Loucy (cell line): ENCODE results near the gene POC1A.

Experiments used
- H2AFZ ChIP-seq: fragments of 200-600 bp; sonication (generic); 2 replicates; pipeline ENCODE4 v1.6.0; 2016; ENCODE audit warnings: antibody characterized with exemption, mild to moderate bottlenecking, low read length, moderate library complexity
- H3F3A ChIP-seq: fragments of 200-600 bp; 2 replicates; pipeline ENCODE4 v1.6.0; 2016; ENCODE audit warnings: antibody characterized with exemption, low read depth, mild to moderate bottlenecking
- H3K27me3 ChIP-seq: fragments of 200-600 bp; sonication (generic); 2 replicates; pipeline ENCODE4 v1.6.1; 2014; ENCODE audit warnings: low read length, mild to moderate bottlenecking; ENCODE audit not compliant: insufficient read depth, poor library complexity, severe bottlenecking
- H3K36me3 ChIP-seq: fragments of 200-600 bp; sonication (generic); 2 replicates; pipeline ENCODE4 v1.6.1; 2016; ENCODE audit warnings: low read length; ENCODE audit not compliant: insufficient read depth
- H3K4me1 ChIP-seq: fragments of 200-600 bp; sonication (generic); 2 replicates; pipeline ENCODE4 v1.5.1; 2014; ENCODE audit warnings: low read length, mild to moderate bottlenecking; ENCODE audit not compliant: insufficient read depth, poor library complexity, severe bottlenecking
- H3K4me2 ChIP-seq: fragments of 200-600 bp; sonication (generic); 2 replicates; pipeline ENCODE4 v1.6.0; 2014; ENCODE audit warnings: antibody characterized with exemption, low read length, low read depth, mild to moderate bottlenecking; ENCODE audit not compliant: poor library complexity, severe bottlenecking
- H3K4me3 ChIP-seq: fragments of 200-600 bp; sonication (generic); 2 replicates; pipeline ENCODE4 v1.5.1; 2014; ENCODE audit warnings: low read length, mild to moderate bottlenecking, mixed read lengths; ENCODE audit not compliant: poor library complexity, severe bottlenecking
- H3K79me2 ChIP-seq: fragments of 200-600 bp; sonication (generic); 2 replicates; pipeline ENCODE4 v1.6.1; 2014; ENCODE audit warnings: low read length; ENCODE audit not compliant: insufficient read depth
- H3K9ac ChIP-seq: fragments of 200-600 bp; sonication (generic); 2 replicates; pipeline ENCODE4 v1.6.0; 2014; ENCODE audit warnings: mild to moderate bottlenecking, low read depth, low read length, moderate library complexity; ENCODE audit not compliant: poor library complexity, severe bottlenecking
- H3K9me2 ChIP-seq: fragments of 200-600 bp; sonication (generic); replicated peaks from 2 replicates; pipeline ENCODE4 v1.6.1; 2016; ENCODE audit warnings: low read depth, low read length, mixed read lengths
- H3K9me3 ChIP-seq: fragments of 200-600 bp; sonication (generic); 2 replicates; pipeline ENCODE4 v1.6.1; 2014; ENCODE audit warnings: mild to moderate bottlenecking, antibody characterized with exemption, low read length, low read depth; ENCODE audit not compliant: insufficient read depth
- H4K20me1 ChIP-seq: fragments of 200-600 bp; sonication (generic); 2 replicates; pipeline ENCODE4 v1.6.0; 2014; ENCODE audit warnings: antibody characterized with exemption, low read length, mild to moderate bottlenecking; ENCODE audit not compliant: insufficient read depth, poor library complexity, severe bottlenecking
- EZH2phosphoT487 ChIP-seq: fragments of 200-600 bp; IDR thresholded peaks from 2 replicates; pipeline ENCODE4 v1.6.1; 2018; ENCODE audit warnings: antibody characterized with exemption, mild to moderate bottlenecking, moderate library complexity, borderline replicate concordance
- TF ChIP-seq, protein P1 (sequence below): fragments of 200-600 bp; sonication (generic); conservative IDR thresholded peaks from 2 replicates; pipeline ENCODE4 v1.5.1; 2014; ENCODE audit warnings: mild to moderate bottlenecking, antibody characterized with exemption, low read length

POC1A gene

DNA sequence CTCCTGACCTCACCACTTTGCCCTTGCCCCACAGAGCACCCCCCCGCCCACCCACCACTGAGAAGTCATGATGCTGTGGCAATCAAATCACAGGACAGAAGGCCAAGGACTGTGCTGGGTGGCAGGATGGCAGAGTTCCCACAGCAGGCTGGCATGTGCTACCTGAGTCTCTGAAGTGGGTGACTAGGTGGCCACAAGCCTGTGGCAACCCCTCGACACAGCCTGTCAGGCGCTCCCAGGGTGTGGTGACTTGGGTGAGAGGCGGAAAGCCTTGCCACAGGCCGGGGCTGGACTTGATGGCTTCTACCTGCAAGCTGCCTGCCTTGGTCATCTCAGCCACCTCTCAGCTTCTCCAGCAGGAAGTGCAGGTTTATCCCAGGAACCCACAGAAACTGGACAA lies 82.2 kb downstream of the POC1A start:
- no peaks in the 10 kb centered on the region for H3K9me2 ChIP-seq
- H3K79me2 ChIP-seq: no peaks in the 10 kb centered on the region
- no peak for TF ChIP-seq EZH2phosphoT487
- TF ChIP-seq, protein P1, sequence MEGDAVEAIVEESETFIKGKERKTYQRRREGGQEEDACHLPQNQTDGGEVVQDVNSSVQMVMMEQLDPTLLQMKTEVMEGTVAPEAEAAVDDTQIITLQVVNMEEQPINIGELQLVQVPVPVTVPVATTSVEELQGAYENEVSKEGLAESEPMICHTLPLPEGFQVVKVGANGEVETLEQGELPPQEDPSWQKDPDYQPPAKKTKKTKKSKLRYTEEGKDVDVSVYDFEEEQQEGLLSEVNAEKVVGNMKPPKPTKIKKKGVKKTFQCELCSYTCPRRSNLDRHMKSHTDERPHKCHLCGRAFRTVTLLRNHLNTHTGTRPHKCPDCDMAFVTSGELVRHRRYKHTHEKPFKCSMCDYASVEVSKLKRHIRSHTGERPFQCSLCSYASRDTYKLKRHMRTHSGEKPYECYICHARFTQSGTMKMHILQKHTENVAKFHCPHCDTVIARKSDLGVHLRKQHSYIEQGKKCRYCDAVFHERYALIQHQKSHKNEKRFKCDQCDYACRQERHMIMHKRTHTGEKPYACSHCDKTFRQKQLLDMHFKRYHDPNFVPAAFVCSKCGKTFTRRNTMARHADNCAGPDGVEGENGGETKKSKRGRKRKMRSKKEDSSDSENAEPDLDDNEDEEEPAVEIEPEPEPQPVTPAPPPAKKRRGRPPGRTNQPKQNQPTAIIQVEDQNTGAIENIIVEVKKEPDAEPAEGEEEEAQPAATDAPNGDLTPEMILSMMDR: no peak
- no peak overlapping the region for H3K4me2 ChIP-seq
- no peak overlapping the region for H2AFZ ChIP-seq
- H3K9me3 ChIP-seq: no peaks in the 10 kb centered on the region
- H3K9ac ChIP-seq: no peak overlapping the region
- H3K36me3 ChIP-seq: peaks cover 24% of the 10 kb centered on the region; the same call in 1 of the 2 replicates
- no peak overlapping the region for H3K4me3 ChIP-seq
- H3F3A ChIP-seq: no peaks in the 10 kb centered on the region
- no peaks in the 10 kb centered on the region for H4K20me1 ChIP-seq
- no peaks in the 10 kb centered on the region for H3K27me3 ChIP-seq
- no peaks in the 10 kb centered on the region for H3K4me1 ChIP-seq

DNA sequence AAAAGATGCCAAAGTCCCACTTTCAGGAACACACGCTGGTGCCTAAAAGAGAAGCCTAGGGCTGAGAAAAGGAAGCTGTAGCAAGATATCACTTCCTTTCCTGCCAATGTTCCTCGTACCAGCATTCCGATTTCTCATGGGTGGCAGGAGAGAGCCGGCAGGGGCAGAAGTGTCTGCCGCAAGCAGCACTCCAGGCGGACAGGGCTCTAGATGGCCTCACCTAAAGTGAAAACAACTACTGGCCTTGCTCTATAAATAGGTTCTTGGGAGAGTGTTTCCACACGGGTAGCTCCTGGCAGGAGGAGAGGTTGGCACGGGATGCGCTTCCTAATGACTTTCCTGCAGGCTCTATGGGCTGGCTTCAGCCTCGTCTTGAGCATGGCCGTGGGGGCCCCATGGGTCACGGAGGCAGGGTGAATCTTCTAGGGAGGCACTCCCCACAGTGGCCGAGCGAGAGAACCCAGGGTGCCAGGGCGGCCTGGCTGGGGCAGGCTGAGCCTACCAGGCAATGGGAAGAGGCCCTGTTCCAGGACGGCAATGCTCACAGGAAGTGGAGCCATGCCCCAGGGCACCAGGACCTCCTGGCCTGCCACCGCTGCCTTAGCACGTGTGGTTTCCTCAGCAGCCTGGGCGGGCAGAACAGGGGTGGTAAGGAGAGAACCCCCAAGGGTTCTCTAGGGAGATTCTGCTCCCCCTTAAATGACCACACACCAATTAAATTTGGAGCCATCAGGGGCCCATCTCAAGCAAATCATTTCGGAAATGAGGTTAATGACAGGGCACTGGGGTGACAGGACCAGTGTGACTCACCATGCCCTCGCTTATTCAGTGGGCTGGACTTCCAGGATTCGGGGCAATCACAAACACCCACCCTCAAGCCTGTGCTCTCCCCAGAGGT lies 83.2 kb downstream of the POC1A start:
- Histone ChIP-seq H3K27me3 (no peaks in the 10 kb centered on the region), H3K36me3 (peaks cover 24% of the 10 kb centered on the region; the same call in 1 of the 2 replicates), H3K9me2 (no peaks in the 10 kb centered on the region), H3F3A (no peaks in the 10 kb centered on the region), H3K9ac (no peak overlapping the region), H3K4me1 (no peaks in the 10 kb centered on the region), H3K4me3 (no peak overlapping the region), H3K9me3 (no peaks in the 10 kb centered on the region), H3K4me2 (no peak overlapping the region), H4K20me1 (no peaks in the 10 kb centered on the region), H2AFZ (no peak overlapping the region), H3K79me2 (no peaks in the 10 kb centered on the region)
- no peak for TF ChIP-seq EZH2phosphoT487
- TF ChIP-seq, protein P1: no peak

DNA sequence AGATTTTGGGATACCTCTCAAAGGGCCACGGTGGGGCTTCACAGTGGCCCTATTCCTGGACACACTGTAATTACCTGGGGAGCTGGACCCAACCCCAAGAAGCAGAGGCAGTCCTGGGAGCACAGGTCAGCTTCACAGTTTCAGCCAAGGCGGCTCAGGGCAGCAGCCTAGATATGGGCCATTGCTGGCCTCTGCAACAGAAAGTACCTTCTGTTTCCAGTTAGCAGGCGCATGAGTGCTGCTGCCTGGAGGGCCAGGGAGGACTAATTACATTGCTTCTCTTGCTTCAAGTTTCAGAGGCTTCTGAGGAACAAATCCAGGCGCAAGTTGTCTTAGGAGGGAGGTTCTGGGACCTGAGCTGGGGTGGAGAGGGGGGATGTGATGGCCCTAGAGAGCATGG lies 84.4 kb downstream of the POC1A start:
- TF ChIP-seq, protein P1: no peak
- no peak for TF ChIP-seq EZH2phosphoT487
- Histone ChIP-seq H3K9me3 (no peaks in the 10 kb centered on the region), H3K9me2 (no peaks in the 10 kb centered on the region), H3K4me3 (no peak overlapping the region), H3K36me3 (peaks cover 14% of the 10 kb centered on the region; the same call in 1 of the 2 replicates), H3K27me3 (no peaks in the 10 kb centered on the region), H2AFZ (no peak overlapping the region), H4K20me1 (no peaks in the 10 kb centered on the region), H3K4me2 (no peak overlapping the region), H3F3A (no peaks in the 10 kb centered on the region), H3K79me2 (no peaks in the 10 kb centered on the region), H3K9ac (no peak overlapping the region), H3K4me1 (no peaks in the 10 kb centered on the region)
